ENCODE data around the gene B3GALNT2. TPM values are rescaled to one million over a fixed set of nuclear protein-coding genes. Genes with fewer than 3 reads are reported as not detected.

The B3GALNT2 gene
- total RNA-seq, 1 experiment from 2014 or later = 35.5 TPM

- no peak for TF ChIP-seq CTCF (IDR thresholded peaks at IDR 0.05; ENCODE audit: insufficient read depth in 1 of 2, low read depth in 1 of 2, low read length in 1 of 2, severe bottlenecking in 1 of 2, unreplicated experiment in 1 of 2)
- Histone ChIP-seq H3K4me3 (ENCODE audit: low read depth, low read length) (no peak overlapping the region), H3K9me3 (no peaks in the 10 kb centered on the region), H3K4me1 (no peaks in the 10 kb centered on the region), H3K36me3 (ENCODE audit: control insufficient read depth, insufficient read depth, low read length) (peaks cover 1% of the 10 kb centered on the region; the same call in 1 of the 2 replicates), H3K27me3 (replicated peaks; ENCODE audit: control insufficient read depth, insufficient read depth, low read length) (no peaks in the 10 kb centered on the region)
- peaks cover 15% of the 10 kb centered on the region for H3K36me3 Mint-ChIP-seq (ENCODE audit: insufficient read depth, unreplicated experiment)
- ChIA-PET CTCF (no interaction called here), POLR2A (interaction anchor here (0.7 kb wide), 1 partner anchor 19 kb away, joined by 4 read pairs; no protein-coding TSS in a partner anchor)
- BruUV-seq (replicated peaks) = no TSS peak
- no peak overlapping the region for H3K4me3 Mint-ChIP-seq (ENCODE audit: unreplicated experiment)
- DNase-seq = no peak
- no peak overlapping the region for H3K27ac Mint-ChIP-seq (ENCODE audit: unreplicated experiment)
- no peaks in the 10 kb centered on the region for H3K27me3 Mint-ChIP-seq (ENCODE audit: insufficient read depth, unreplicated experiment)
- H3K9me3 Mint-ChIP-seq (ENCODE audit: unreplicated experiment) = no peaks in the 10 kb centered on the region
- intact Hi-C loops (cut with micrococcal nuclease; ENCODE audit: unreplicated experiment) = no loop called here
- H3K4me1 Mint-ChIP-seq (ENCODE audit: low read depth, unreplicated experiment) = no peaks in the 10 kb centered on the region
These were observed 17.9 kb downstream of the B3GALNT2 start for GRCh38 chr1:235486321-235486720.

GRCh38 chr1:235485558-235485957 is 18.7 kb downstream of the B3GALNT2 start:
- H3K4me1 ChIP-seq = no peaks in the 10 kb centered on the region
- H3K4me3 ChIP-seq (ENCODE audit: low read depth, low read length) = no peak overlapping the region
- no peak for TF ChIP-seq CTCF (IDR thresholded peaks at IDR 0.05; ENCODE audit: insufficient read depth in 1 of 2, low read depth in 1 of 2, low read length in 1 of 2, severe bottlenecking in 1 of 2, unreplicated experiment in 1 of 2)
- no peaks in the 10 kb centered on the region for H3K9me3 ChIP-seq
- no TSS peak for BruUV-seq (replicated peaks)
- H3K27me3 ChIP-seq (replicated peaks; ENCODE audit: control insufficient read depth, insufficient read depth, low read length) = no peaks in the 10 kb centered on the region
- H3K36me3 Mint-ChIP-seq (ENCODE audit: insufficient read depth, unreplicated experiment) = peaks cover 15% of the 10 kb centered on the region
- H3K27ac Mint-ChIP-seq (ENCODE audit: unreplicated experiment) = no peak overlapping the region
- POLR2A ChIA-PET = no interaction called here
- no peaks in the 10 kb centered on the region for H3K4me1 Mint-ChIP-seq (ENCODE audit: low read depth, unreplicated experiment)
- no peaks in the 10 kb centered on the region for H3K9me3 Mint-ChIP-seq (ENCODE audit: unreplicated experiment)
- no peaks in the 10 kb centered on the region for H3K27me3 Mint-ChIP-seq (ENCODE audit: insufficient read depth, unreplicated experiment)
- intact Hi-C loops (cut with micrococcal nuclease; ENCODE audit: unreplicated experiment) = no loop called here
- CTCF ChIA-PET = no interaction called here
- no peak for DNase-seq
- H3K4me3 Mint-ChIP-seq (ENCODE audit: unreplicated experiment) = no peak overlapping the region
- H3K36me3 ChIP-seq (ENCODE audit: control insufficient read depth, insufficient read depth, low read length) = peaks cover 1% of the 10 kb centered on the region; the same call in 1 of the 2 replicates

- no peak overlapping the region for H3K4me3 Mint-ChIP-seq (ENCODE audit: unreplicated experiment)
- no peak for DNase-seq
- no peaks in the 10 kb centered on the region for H3K27me3 ChIP-seq (replicated peaks; ENCODE audit: control insufficient read depth, insufficient read depth, low read length)
- 0 out of 2 replicates have a peak, but pooled peaks cover 1% of the 10 kb centered on the region for H3K36me3 ChIP-seq (ENCODE audit: control insufficient read depth, insufficient read depth, low read length)
- TF ChIP-seq CTCF (IDR thresholded peaks at IDR 0.05; ENCODE audit: insufficient read depth in 1 of 2, low read depth in 1 of 2, low read length in 1 of 2, severe bottlenecking in 1 of 2, unreplicated experiment in 1 of 2) = no peak
- CTCF ChIA-PET = no interaction called here
- H3K4me3 ChIP-seq (ENCODE audit: low read depth, low read length) = no peak overlapping the region
- POLR2A ChIA-PET = no interaction called here
- no peaks in the 10 kb centered on the region for H3K4me1 ChIP-seq
- H3K4me1 Mint-ChIP-seq (ENCODE audit: low read depth, unreplicated experiment) = no peaks in the 10 kb centered on the region
- no peaks in the 10 kb centered on the region for H3K9me3 ChIP-seq
- no TSS peak for BruUV-seq (replicated peaks)
- H3K27me3 Mint-ChIP-seq (ENCODE audit: insufficient read depth, unreplicated experiment) = no peaks in the 10 kb centered on the region
- no peak overlapping the region for H3K27ac Mint-ChIP-seq (ENCODE audit: unreplicated experiment)
- no peaks in the 10 kb centered on the region for H3K9me3 Mint-ChIP-seq (ENCODE audit: unreplicated experiment)
- H3K36me3 Mint-ChIP-seq (ENCODE audit: insufficient read depth, unreplicated experiment) = peaks cover 35% of the 10 kb centered on the region
- intact Hi-C loops (cut with micrococcal nuclease; ENCODE audit: unreplicated experiment) = no loop called here
These were observed 21.2 kb downstream of the B3GALNT2 start for GRCh38 chr1:235483090-235483489.

All from Caco-2 (cell line).